Neural cell (in vitro differentiated cells): ENCODE data around the gene TPI1. TPM values are rescaled to one million over a fixed set of nuclear protein-coding genes. Genes with fewer than 3 reads are reported as not detected.

Experiments
- H2AFZ ChIP-seq: fragments of 200-600, 300-800 bp; sonication (generic), shearing (Covaris generic); 2 replicates; pipeline ENCODE4 v1.6.0; 2014; ENCODE audit warnings: low read depth, mild to moderate bottlenecking, antibody characterized with exemption, low read length, moderate library complexity
- H3F3A ChIP-seq: fragments of 200-600 bp; shearing (Covaris generic); 2 replicates; pipeline ENCODE4 v1.6.1; 2016; ENCODE audit warnings: mild to moderate bottlenecking, moderate library complexity, mixed read lengths, antibody characterized with exemption, low read length; ENCODE audit not compliant: insufficient read depth, poor library complexity, severe bottlenecking
- H3K27ac ChIP-seq: fragments of 200-600, 300-800 bp; sonication (generic), shearing (Covaris generic); 2 replicates; pipeline ENCODE4 v1.5.1; 2014; ENCODE audit warnings: mild to moderate bottlenecking, low read length, moderate library complexity
- H3K27me3 ChIP-seq: fragments of 300-800, 200-600 bp; sonication (generic), shearing (Covaris generic); 2 replicates; pipeline ENCODE4 v1.6.0; 2014; ENCODE audit warnings: mild to moderate bottlenecking, low read depth, low read length, moderate library complexity; ENCODE audit not compliant: insufficient read depth
- H3K36me3 ChIP-seq: fragments of 300-800, 200-600 bp; sonication (generic), shearing (Covaris generic); 2 replicates; pipeline ENCODE4 v1.5.1; 2014; ENCODE audit warnings: mild to moderate bottlenecking, antibody characterized with exemption, low read length, moderate library complexity; ENCODE audit not compliant: insufficient read depth
- H3K4me2 ChIP-seq: fragments of 300-800, 200-600 bp; sonication (generic), shearing (Covaris generic); 2 replicates; pipeline ENCODE4 v1.6.0; 2014; ENCODE audit warnings: mild to moderate bottlenecking, low read length
- H3K4me3 ChIP-seq: fragments of 300-800, 200-600 bp; sonication (generic), shearing (Covaris generic); 2 replicates; pipeline ENCODE4 v1.5.1; 2014; ENCODE audit warnings: mild to moderate bottlenecking, low read length, moderate library complexity
- H3K79me2 ChIP-seq: fragments of 200-600 bp; shearing (Covaris generic); replicated peaks from 2 replicates; pipeline ENCODE4 v1.6.0; 2014; ENCODE audit warnings: mild to moderate bottlenecking, low read length, moderate library complexity; ENCODE audit not compliant: insufficient read depth
- H3K9ac ChIP-seq: fragments of 300-800, 200-600 bp; sonication (generic), shearing (Covaris generic); 2 replicates; pipeline ENCODE4 v1.6.1; 2016; ENCODE audit warnings: mild to moderate bottlenecking, low read length, mixed read lengths
- H3K9me2 ChIP-seq: fragments of 200-600 bp; shearing (Covaris generic); 2 replicates; pipeline ENCODE4 v1.6.1; 2016; ENCODE audit warnings: mild to moderate bottlenecking, low read length, mixed read lengths; ENCODE audit not compliant: insufficient read depth
- H3K9me3 ChIP-seq: fragments of 200-600, 300-800 bp; sonication (generic), shearing (Covaris generic); 2 replicates; pipeline ENCODE4 v1.6.1; 2016; ENCODE audit warnings: mild to moderate bottlenecking, mixed run types, low read length, moderate library complexity, mixed read lengths
- H4K20me1 ChIP-seq: fragments of 200-600 bp; shearing (Covaris generic); 2 replicates; pipeline ENCODE4 v1.6.1; 2016; ENCODE audit warnings: mild to moderate bottlenecking, mixed run types; ENCODE audit not compliant: insufficient read depth
- EP300 ChIP-seq: fragments of 450-650 bp; conservative IDR thresholded peaks from 2 replicates; pipeline ENCODE4 v1.6.1; 2014; ENCODE audit warnings: antibody characterized with exemption, mild to moderate bottlenecking, moderate library complexity; ENCODE audit not compliant: poor library complexity, severe bottlenecking
- EZH2 ChIP-seq: fragments of 200-600, 300-800 bp; shearing (Covaris generic), sonication (generic); IDR thresholded peaks from 2 replicates; pipeline ENCODE4 v1.6.1; 2014; ENCODE audit warnings: antibody characterized with exemption, low read length, borderline replicate concordance, mild to moderate bottlenecking; ENCODE audit not compliant: insufficient read depth, poor library complexity, severe bottlenecking
- MXI1 ChIP-seq: fragments of 450-650 bp; conservative IDR thresholded peaks from 2 replicates; pipeline ENCODE4 v1.6.1; 2014; ENCODE audit warnings: antibody characterized with exemption, mild to moderate bottlenecking; ENCODE audit not compliant: poor library complexity, severe bottlenecking
- POLR2AphosphoS5 ChIP-seq: IDR thresholded peaks from 2 replicates; pipeline ENCODE4 v1.6.1; 2012
- RAD21 ChIP-seq: fragments of 450-650 bp; conservative IDR thresholded peaks from 2 replicates; pipeline ENCODE4 v1.6.1; 2014; ENCODE audit warnings: antibody characterized with exemption, mild to moderate bottlenecking, moderate library complexity
- SMC3 ChIP-seq: fragments of 450-650 bp; conservative IDR thresholded peaks from 2 replicates; pipeline ENCODE4 v1.6.1; 2014; ENCODE audit warnings: antibody characterized with exemption, mild to moderate bottlenecking, moderate library complexity; ENCODE audit not compliant: poor library complexity
- TAF1 ChIP-seq: IDR thresholded peaks from 2 replicates; pipeline ENCODE4 v1.6.1; 2012; ENCODE audit warnings: low read depth
- polyA plus RNA-seq: library from polyadenylated mRNA; depleted of rRNA; stranded (reverse); fragments of >200 nt; gene quantifications from 2 replicates; pipeline ENCODE4 v1.2.3, GENCODE V29; 2014
- TF ChIP-seq, protein P1 (sequence below): fragments of 450-650 bp; IDR thresholded peaks from 2 replicates; pipeline ENCODE4 v1.5.1; 2014; ENCODE audit warnings: antibody characterized with exemption, mild to moderate bottlenecking, moderate library complexity; ENCODE audit not compliant: poor library complexity, severe bottlenecking
- TF ChIP-seq, protein P2 (sequence below): IDR thresholded peaks from 2 replicates; pipeline ENCODE4 v1.6.1; 2012; ENCODE audit warnings: borderline replicate concordance

Gene TPI1
- polyA plus RNA-seq, 1 donor from 2014 or later, result 288 TPM

DNA sequence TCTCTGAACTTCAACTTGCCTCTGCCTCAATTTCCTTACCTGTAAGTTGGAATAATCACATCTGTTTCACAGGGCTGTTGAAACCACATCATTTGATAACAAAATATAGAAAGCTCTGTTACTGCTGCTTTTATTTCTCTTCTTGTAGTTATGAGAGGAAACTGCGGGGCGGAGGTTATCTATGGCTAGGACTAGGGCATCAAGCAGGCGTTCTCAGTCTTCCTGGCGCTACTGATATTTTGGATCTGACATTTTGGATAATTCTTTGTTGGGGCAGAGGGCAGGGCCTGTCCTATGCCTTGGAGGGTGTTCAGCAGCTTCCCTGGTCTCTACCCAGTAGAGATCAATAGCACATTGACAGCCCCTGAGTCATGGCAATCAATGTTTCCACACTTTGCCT lies 35.2 kb upstream of the TPI1 start:
- H4K20me1 ChIP-seq, result no peaks in the 10 kb centered on the region
- H3K9ac ChIP-seq, result no peak overlapping the region
- no peaks in the 10 kb centered on the region for H3K9me3 ChIP-seq
- H3K27ac ChIP-seq, result no peak overlapping the region
- no peak overlapping the region for H3K4me3 ChIP-seq
- H3K27me3 ChIP-seq, result no peaks in the 10 kb centered on the region
- H3K4me2 ChIP-seq, result no peak overlapping the region
- no peaks in the 10 kb centered on the region for H3K9me2 ChIP-seq
- H3K79me2 ChIP-seq, result peaks cover 17% of the 10 kb centered on the region
- TF ChIP-seq, protein P1, sequence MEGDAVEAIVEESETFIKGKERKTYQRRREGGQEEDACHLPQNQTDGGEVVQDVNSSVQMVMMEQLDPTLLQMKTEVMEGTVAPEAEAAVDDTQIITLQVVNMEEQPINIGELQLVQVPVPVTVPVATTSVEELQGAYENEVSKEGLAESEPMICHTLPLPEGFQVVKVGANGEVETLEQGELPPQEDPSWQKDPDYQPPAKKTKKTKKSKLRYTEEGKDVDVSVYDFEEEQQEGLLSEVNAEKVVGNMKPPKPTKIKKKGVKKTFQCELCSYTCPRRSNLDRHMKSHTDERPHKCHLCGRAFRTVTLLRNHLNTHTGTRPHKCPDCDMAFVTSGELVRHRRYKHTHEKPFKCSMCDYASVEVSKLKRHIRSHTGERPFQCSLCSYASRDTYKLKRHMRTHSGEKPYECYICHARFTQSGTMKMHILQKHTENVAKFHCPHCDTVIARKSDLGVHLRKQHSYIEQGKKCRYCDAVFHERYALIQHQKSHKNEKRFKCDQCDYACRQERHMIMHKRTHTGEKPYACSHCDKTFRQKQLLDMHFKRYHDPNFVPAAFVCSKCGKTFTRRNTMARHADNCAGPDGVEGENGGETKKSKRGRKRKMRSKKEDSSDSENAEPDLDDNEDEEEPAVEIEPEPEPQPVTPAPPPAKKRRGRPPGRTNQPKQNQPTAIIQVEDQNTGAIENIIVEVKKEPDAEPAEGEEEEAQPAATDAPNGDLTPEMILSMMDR, result no peak
- TF ChIP-seq RAD21 (no peak), TAF1 (no peak), EZH2 (no peak)
- H2AFZ ChIP-seq, result no peak overlapping the region
- H3F3A ChIP-seq, result peaks cover 4% of the 10 kb centered on the region
- H3K36me3 ChIP-seq, result no peaks in the 10 kb centered on the region

DNA sequence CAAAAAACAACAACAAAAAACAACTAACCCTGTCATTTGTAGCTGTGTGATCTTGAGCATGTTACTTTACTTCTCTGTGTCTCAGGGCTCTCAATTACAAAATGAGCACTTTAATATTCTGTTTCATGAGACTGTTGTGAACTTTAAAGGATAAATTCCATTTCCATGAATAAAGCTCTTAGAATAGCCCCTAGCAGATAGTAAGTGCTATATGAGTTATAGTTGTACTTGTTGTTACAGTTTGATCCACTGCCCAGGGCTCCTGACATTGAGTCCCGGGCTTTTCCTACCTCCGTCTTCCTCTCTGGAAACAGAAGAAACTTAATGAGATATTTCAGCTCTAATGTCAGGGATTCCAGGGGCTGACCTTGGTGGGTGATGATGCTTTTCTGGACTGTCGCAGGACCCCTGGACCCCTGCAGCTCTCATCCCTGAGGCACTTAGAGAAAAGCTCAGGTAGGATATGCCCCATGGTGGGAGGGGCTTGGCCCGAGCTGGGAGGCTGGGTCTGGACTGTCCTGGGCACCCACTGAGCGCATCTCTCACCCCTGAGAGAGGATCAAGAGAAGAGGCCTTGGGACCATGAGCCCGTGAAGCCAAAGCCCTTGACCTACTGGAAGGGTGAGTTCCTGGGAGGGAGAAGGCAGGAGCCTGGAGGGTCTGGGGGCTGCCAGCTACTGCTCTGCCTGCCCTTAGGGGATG lies 34.0 kb upstream of the TPI1 start:
- no peak overlapping the region for H3K4me2 ChIP-seq
- no peaks in the 10 kb centered on the region for H3K36me3 ChIP-seq
- no peaks in the 10 kb centered on the region for H3K9me3 ChIP-seq
- H3K4me3 ChIP-seq, result no peak overlapping the region
- H4K20me1 ChIP-seq, result no peaks in the 10 kb centered on the region
- no peak overlapping the region for H3K9ac ChIP-seq
- H3F3A ChIP-seq, result no peaks in the 10 kb centered on the region
- H3K27me3 ChIP-seq, result no peaks in the 10 kb centered on the region
- H3K27ac ChIP-seq, result no peak overlapping the region
- H2AFZ ChIP-seq, result no peak overlapping the region
- no peak for TF ChIP-seq SMC3
- no peak for TF ChIP-seq RAD21
- no peak for TF ChIP-seq MXI1
- no peak for TF ChIP-seq POLR2AphosphoS5
- TF ChIP-seq, protein P1, result no peak
- TF ChIP-seq, protein P2, sequence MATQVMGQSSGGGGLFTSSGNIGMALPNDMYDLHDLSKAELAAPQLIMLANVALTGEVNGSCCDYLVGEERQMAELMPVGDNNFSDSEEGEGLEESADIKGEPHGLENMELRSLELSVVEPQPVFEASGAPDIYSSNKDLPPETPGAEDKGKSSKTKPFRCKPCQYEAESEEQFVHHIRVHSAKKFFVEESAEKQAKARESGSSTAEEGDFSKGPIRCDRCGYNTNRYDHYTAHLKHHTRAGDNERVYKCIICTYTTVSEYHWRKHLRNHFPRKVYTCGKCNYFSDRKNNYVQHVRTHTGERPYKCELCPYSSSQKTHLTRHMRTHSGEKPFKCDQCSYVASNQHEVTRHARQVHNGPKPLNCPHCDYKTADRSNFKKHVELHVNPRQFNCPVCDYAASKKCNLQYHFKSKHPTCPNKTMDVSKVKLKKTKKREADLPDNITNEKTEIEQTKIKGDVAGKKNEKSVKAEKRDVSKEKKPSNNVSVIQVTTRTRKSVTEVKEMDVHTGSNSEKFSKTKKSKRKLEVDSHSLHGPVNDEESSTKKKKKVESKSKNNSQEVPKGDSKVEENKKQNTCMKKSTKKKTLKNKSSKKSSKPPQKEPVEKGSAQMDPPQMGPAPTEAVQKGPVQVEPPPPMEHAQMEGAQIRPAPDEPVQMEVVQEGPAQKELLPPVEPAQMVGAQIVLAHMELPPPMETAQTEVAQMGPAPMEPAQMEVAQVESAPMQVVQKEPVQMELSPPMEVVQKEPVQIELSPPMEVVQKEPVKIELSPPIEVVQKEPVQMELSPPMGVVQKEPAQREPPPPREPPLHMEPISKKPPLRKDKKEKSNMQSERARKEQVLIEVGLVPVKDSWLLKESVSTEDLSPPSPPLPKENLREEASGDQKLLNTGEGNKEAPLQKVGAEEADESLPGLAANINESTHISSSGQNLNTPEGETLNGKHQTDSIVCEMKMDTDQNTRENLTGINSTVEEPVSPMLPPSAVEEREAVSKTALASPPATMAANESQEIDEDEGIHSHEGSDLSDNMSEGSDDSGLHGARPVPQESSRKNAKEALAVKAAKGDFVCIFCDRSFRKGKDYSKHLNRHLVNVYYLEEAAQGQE, result no peak
- TF ChIP-seq EP300, result no peak
- TF ChIP-seq TAF1, result no peak
- TF ChIP-seq EZH2, result no peak
- no peaks in the 10 kb centered on the region for H3K9me2 ChIP-seq
- H3K79me2 ChIP-seq, result peaks cover 17% of the 10 kb centered on the region
